Neural cell (in vitro differentiated cells): ENCODE data around the gene METTL6.

Experiments used
- CTCF ChIP-seq: fragments of 450-650 bp; IDR thresholded peaks from 2 replicates; pipeline ENCODE4 v1.5.1; 2014; ENCODE audit warnings: antibody characterized with exemption, mild to moderate bottlenecking, moderate library complexity; ENCODE audit not compliant: poor library complexity, severe bottlenecking
- EP300 ChIP-seq: fragments of 450-650 bp; conservative IDR thresholded peaks from 2 replicates; pipeline ENCODE4 v1.6.1; 2014; ENCODE audit warnings: antibody characterized with exemption, mild to moderate bottlenecking, moderate library complexity; ENCODE audit not compliant: poor library complexity, severe bottlenecking
- EZH2 ChIP-seq: fragments of 200-600, 300-800 bp; shearing (Covaris generic), sonication (generic); IDR thresholded peaks from 2 replicates; pipeline ENCODE4 v1.6.1; 2014; ENCODE audit warnings: antibody characterized with exemption, low read length, borderline replicate concordance, mild to moderate bottlenecking; ENCODE audit not compliant: insufficient read depth, poor library complexity, severe bottlenecking
- MXI1 ChIP-seq: fragments of 450-650 bp; conservative IDR thresholded peaks from 2 replicates; pipeline ENCODE4 v1.6.1; 2014; ENCODE audit warnings: antibody characterized with exemption, mild to moderate bottlenecking; ENCODE audit not compliant: poor library complexity, severe bottlenecking
- POLR2AphosphoS5 ChIP-seq: IDR thresholded peaks from 2 replicates; pipeline ENCODE4 v1.6.1; 2012
- RAD21 ChIP-seq: fragments of 450-650 bp; conservative IDR thresholded peaks from 2 replicates; pipeline ENCODE4 v1.6.1; 2014; ENCODE audit warnings: antibody characterized with exemption, mild to moderate bottlenecking, moderate library complexity
- REST ChIP-seq: IDR thresholded peaks from 2 replicates; pipeline ENCODE4 v1.6.1; 2012; ENCODE audit warnings: borderline replicate concordance

GRCh38 chr3:15391007-15391406 is 36.3 kb downstream of the METTL6 start:
- no peak for TF ChIP-seq CTCF
- no peak for TF ChIP-seq POLR2AphosphoS5
- no peak for TF ChIP-seq RAD21
- no peak for TF ChIP-seq EP300
- no peak for TF ChIP-seq MXI1
- no peak for TF ChIP-seq EZH2
- no peak for TF ChIP-seq REST
